ENCODE measurements around the gene MAP3K19.

- no peak for TF ChIP-seq ZNF416 (CRISPR knock-in tag; IDR thresholded peaks at IDR 0.05)
- TF ChIP-seq MAX (CRISPR knock-in tag; IDR thresholded peaks at IDR 0.05), result no peak
- no peak for TF ChIP-seq ARID4B (CRISPR knock-in tag; IDR thresholded peaks at IDR 0.05; ENCODE audit: borderline replicate concordance)
- no peak for TF ChIP-seq JUN (CRISPR knock-in tag; IDR thresholded peaks at IDR 0.05)
- TF ChIP-seq CTCF (IDR thresholded peaks at IDR 0.05), result no peak
- no peak for TF ChIP-seq HMGXB4 (CRISPR knock-in tag; IDR thresholded peaks at IDR 0.05)
- no peak for TF ChIP-seq E2F4 (CRISPR knock-in tag; IDR thresholded peaks at IDR 0.05; ENCODE audit: borderline replicate concordance, low read depth)
- no peak for TF ChIP-seq ATF3 (CRISPR knock-in tag; conservative IDR thresholded peaks at IDR 0.05)
- TF ChIP-seq HMGA2 (CRISPR knock-in tag; IDR thresholded peaks at IDR 0.05), result no peak
- TF ChIP-seq ATF2 (CRISPR knock-in tag; IDR thresholded peaks at IDR 0.05; ENCODE audit: borderline replicate concordance, low read depth), result no peak
- TF ChIP-seq PRDM15 (CRISPR knock-in tag; IDR thresholded peaks at IDR 0.05), result no peak
- TF ChIP-seq ZMAT4 (CRISPR knock-in tag; IDR thresholded peaks at IDR 0.05), result no peak
- TF ChIP-seq ZNF281 (CRISPR knock-in tag; IDR thresholded peaks at IDR 0.05), result no peak
- TF ChIP-seq CREM (CRISPR knock-in tag; IDR thresholded peaks at IDR 0.05), result no peak
Measured at GRCh38 chr2:135066710-135067109, 19.5 kb upstream of the MAP3K19 start.

Measured in WTC11 (cell line).